DOHH2 (cell line): ENCODE results near the gene RICTOR.

Experiments used
- H3F3A ChIP-seq: fragments of 200-600 bp; sonication (generic), shearing (Covaris generic); 2 replicates; pipeline ENCODE4 v1.6.0; 2016; ENCODE audit warnings: antibody characterized with exemption, mild to moderate bottlenecking; ENCODE audit not compliant: control insufficient read depth, insufficient read depth
- H3K27ac ChIP-seq: fragments of 200-600 bp; sonication (generic); 2 replicates; pipeline ENCODE4 v1.5.1; 2014; ENCODE audit warnings: low read depth, mild to moderate bottlenecking, low read length, moderate library complexity
- H3K27me3 ChIP-seq: fragments of 200-600 bp; sonication (generic); 2 replicates; pipeline ENCODE4 v1.6.1; 2014; ENCODE audit warnings: mild to moderate bottlenecking, low read length, mixed read lengths; ENCODE audit not compliant: control insufficient read depth
- H3K36me3 ChIP-seq: fragments of 200-600 bp; sonication (generic); 2 replicates; pipeline ENCODE4 v1.6.1; 2014; ENCODE audit warnings: mild to moderate bottlenecking, low read length, moderate library complexity, mixed read lengths; ENCODE audit not compliant: control insufficient read depth
- H3K4me1 ChIP-seq: fragments of 200-600 bp; sonication (generic); 2 replicates; pipeline ENCODE4 v1.6.1; 2014; ENCODE audit warnings: mild to moderate bottlenecking, low read length, mixed read lengths; ENCODE audit not compliant: control insufficient read depth
- H3K4me2 ChIP-seq: fragments of 200-600 bp; sonication (generic); 2 replicates; pipeline ENCODE4 v1.6.0; 2014; ENCODE audit warnings: mild to moderate bottlenecking, low read length, moderate library complexity
- H3K4me3 ChIP-seq: fragments of 200-600 bp; sonication (generic); 2 replicates; pipeline ENCODE4 v1.5.1; 2014; ENCODE audit warnings: mild to moderate bottlenecking, low read length, mixed read lengths
- H3K79me2 ChIP-seq: fragments of 200-600 bp; sonication (generic); 2 replicates; pipeline ENCODE4 v1.6.1; 2014; ENCODE audit warnings: mild to moderate bottlenecking, low read length, mixed read lengths; ENCODE audit not compliant: control insufficient read depth
- H3K9me2 ChIP-seq: fragments of 200-600 bp; sonication (generic); replicated peaks from 2 replicates; pipeline ENCODE4 v1.6.1; 2014; ENCODE audit warnings: mild to moderate bottlenecking, low read length, mixed read lengths; ENCODE audit not compliant: control insufficient read depth
- H3K9me3 ChIP-seq: fragments of 200-600 bp; sonication (generic); 2 replicates; pipeline ENCODE4 v1.6.1; 2014; ENCODE audit warnings: antibody characterized with exemption, low read length, mixed read lengths; ENCODE audit not compliant: control insufficient read depth, insufficient read depth
- H4K20me1 ChIP-seq: fragments of 200-600 bp; sonication (generic); 2 replicates; pipeline ENCODE4 v1.6.0; 2014; ENCODE audit warnings: low read depth, mild to moderate bottlenecking, antibody characterized with exemption, low read length, moderate library complexity; ENCODE audit not compliant: control insufficient read depth, insufficient read depth
- EZH2phosphoT487 ChIP-seq: fragments of 200-600 bp; sonication (generic); IDR thresholded peaks from 2 replicates; pipeline ENCODE4 v1.6.1; 2017; ENCODE audit warnings: borderline replicate concordance, mild to moderate bottlenecking, antibody characterized with exemption, low read length, moderate library complexity, mixed read lengths
- TF ChIP-seq, protein P1 (sequence below): fragments of 200-600 bp; sonication (generic); IDR thresholded peaks from one replicate; pipeline ENCODE4 v1.5.1; 2014; ENCODE audit warnings: antibody characterized with exemption, mild to moderate bottlenecking, low read depth, low read length; ENCODE audit not compliant: poor library complexity, severe bottlenecking

The RICTOR gene

DNA sequence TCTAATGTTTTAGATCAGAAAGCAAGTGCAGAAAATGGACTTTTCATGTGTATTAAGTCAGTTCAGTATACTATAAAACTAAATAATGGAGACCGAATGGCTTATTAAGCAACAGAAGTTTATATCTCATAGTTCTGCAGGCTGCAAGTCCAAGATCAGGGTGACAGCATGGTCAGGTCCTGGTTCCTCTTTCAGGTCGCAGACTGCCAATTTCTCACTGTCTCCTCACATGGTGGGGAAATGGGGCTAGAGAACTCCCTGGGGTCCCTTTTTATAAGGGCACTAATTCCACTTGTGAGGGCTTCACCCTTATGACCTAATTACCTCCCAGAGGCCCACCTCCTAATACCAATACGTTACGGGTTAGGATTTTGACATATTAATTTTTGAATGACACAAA, 48.7 kb downstream of the RICTOR start:
- H3K27ac ChIP-seq: no peak overlapping the region
- H4K20me1 ChIP-seq: no peaks in the 10 kb centered on the region
- TF ChIP-seq, protein P1, sequence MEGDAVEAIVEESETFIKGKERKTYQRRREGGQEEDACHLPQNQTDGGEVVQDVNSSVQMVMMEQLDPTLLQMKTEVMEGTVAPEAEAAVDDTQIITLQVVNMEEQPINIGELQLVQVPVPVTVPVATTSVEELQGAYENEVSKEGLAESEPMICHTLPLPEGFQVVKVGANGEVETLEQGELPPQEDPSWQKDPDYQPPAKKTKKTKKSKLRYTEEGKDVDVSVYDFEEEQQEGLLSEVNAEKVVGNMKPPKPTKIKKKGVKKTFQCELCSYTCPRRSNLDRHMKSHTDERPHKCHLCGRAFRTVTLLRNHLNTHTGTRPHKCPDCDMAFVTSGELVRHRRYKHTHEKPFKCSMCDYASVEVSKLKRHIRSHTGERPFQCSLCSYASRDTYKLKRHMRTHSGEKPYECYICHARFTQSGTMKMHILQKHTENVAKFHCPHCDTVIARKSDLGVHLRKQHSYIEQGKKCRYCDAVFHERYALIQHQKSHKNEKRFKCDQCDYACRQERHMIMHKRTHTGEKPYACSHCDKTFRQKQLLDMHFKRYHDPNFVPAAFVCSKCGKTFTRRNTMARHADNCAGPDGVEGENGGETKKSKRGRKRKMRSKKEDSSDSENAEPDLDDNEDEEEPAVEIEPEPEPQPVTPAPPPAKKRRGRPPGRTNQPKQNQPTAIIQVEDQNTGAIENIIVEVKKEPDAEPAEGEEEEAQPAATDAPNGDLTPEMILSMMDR: no peak
- TF ChIP-seq EZH2phosphoT487: no peak
- H3K9me3 ChIP-seq: peaks cover 4% of the 10 kb centered on the region; the same call in 1 of the 2 replicates
- peaks cover 30% of the 10 kb centered on the region for H3K4me1 ChIP-seq
- no peak overlapping the region for H3K4me3 ChIP-seq
- H3K27me3 ChIP-seq: no peaks in the 10 kb centered on the region
- H3K79me2 ChIP-seq: peaks cover 71% of the 10 kb centered on the region
- no peaks in the 10 kb centered on the region; the same call in 1 of the 2 replicates for H3F3A ChIP-seq
- H3K4me2 ChIP-seq: no peak overlapping the region
- H3K36me3 ChIP-seq: peaks cover 24% of the 10 kb centered on the region
- H3K9me2 ChIP-seq: no peaks in the 10 kb centered on the region

GRCh38 chr5:39024884-39025283, 49.3 kb downstream of the RICTOR start:
- H3K27me3 ChIP-seq: no peaks in the 10 kb centered on the region
- no peak for TF ChIP-seq EZH2phosphoT487
- TF ChIP-seq, protein P1: no peak
- no peak overlapping the region for H3K4me3 ChIP-seq
- peaks cover 65% of the 10 kb centered on the region for H3K79me2 ChIP-seq
- H3F3A ChIP-seq: no peaks in the 10 kb centered on the region; the same call in 1 of the 2 replicates
- peaks cover 4% of the 10 kb centered on the region; the same call in 1 of the 2 replicates for H3K9me3 ChIP-seq
- H3K27ac ChIP-seq: no peak overlapping the region
- H3K4me2 ChIP-seq: no peak overlapping the region
- H3K36me3 ChIP-seq: peaks cover 30% of the 10 kb centered on the region
- H3K9me2 ChIP-seq: no peaks in the 10 kb centered on the region
- H4K20me1 ChIP-seq: no peaks in the 10 kb centered on the region
- peaks cover 30% of the 10 kb centered on the region for H3K4me1 ChIP-seq

- H3K4me3 ChIP-seq: no peak overlapping the region
- no peaks in the 10 kb centered on the region for H3K9me2 ChIP-seq
- peaks cover 4% of the 10 kb centered on the region; the same call in 1 of the 2 replicates for H3K9me3 ChIP-seq
- H3K36me3 ChIP-seq: peaks cover 35% of the 10 kb centered on the region
- H3K27me3 ChIP-seq: no peaks in the 10 kb centered on the region
- H3K27ac ChIP-seq: no peak overlapping the region
- H3F3A ChIP-seq: no peaks in the 10 kb centered on the region; the same call in 1 of the 2 replicates
- peaks cover 30% of the 10 kb centered on the region for H3K4me1 ChIP-seq
- no peaks in the 10 kb centered on the region for H4K20me1 ChIP-seq
- H3K4me2 ChIP-seq: no peak overlapping the region
- H3K79me2 ChIP-seq: peaks cover 60% of the 10 kb centered on the region
- TF ChIP-seq, protein P1: no peak
- TF ChIP-seq EZH2phosphoT487: no peak
Observed at GRCh38 chr5:39024005-39024404, 50.2 kb downstream of the RICTOR start.
